ENCODE results near the gene OR4F15.
"Not testable (repeated sequence)": the region's sequence is repeated elsewhere in the genome, so short reads cannot be mapped to it uniquely, and the experiment has no call there.

DNA sequence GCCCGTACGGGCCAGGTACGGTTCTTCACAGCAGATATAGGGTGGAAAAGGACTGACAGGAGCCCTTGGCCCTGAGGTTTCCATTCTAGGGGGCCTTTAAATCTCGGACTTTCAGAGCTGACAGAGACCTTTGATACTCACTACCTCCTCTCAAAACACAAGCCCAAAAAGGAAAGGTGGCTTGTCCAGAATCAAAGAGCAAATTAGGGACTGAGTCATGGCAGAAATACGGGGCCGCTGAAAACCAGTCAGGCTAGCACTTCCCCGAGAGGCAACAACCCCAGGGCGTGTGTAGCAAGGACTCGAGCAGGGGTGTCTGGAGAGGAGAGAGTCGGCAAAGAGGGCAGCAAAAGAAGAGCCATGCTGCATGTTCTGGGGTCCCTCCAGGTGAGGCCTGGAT lies 33.4 kb upstream of the OR4F15 start:
- TF ChIP-seq EZH2 (IDR thresholded peaks at IDR 0.05); POLR2AphosphoS5 (IDR thresholded peaks at IDR 0.05; ENCODE audit: borderline replicate concordance, low read depth, low read length); FOXP2 (optimal IDR thresholded peaks at IDR 0.05; ENCODE audit: control extremely low read depth, extremely low read length, insufficient read depth): not testable (repeated sequence)

All from SK-N-MC (cell line).